GM12892 (cell line): ENCODE data around the gene CACNG4.

Experiments
- DNase-seq: peaks from one replicate; pipeline ENCODE4 v3.0.0; 2011; ENCODE audit not compliant: insufficient read length
- FAIRE-seq: peaks from 2 replicates; lab custom pipeline; 2011; peaks lifted over from hg19 to GRCh38; lab: Jason Lieb, UNC
- POLR2A ChIP-seq: IDR thresholded peaks from 2 replicates; pipeline ENCODE4 v1.6.1; 2011; ENCODE audit warnings: low read depth, low read length, control low read depth
- POLR2AphosphoS5 ChIP-seq: IDR thresholded peaks from 2 replicates; pipeline ENCODE4 v1.6.1; 2011; ENCODE audit warnings: low read depth, low read length, control low read depth
- TAF1 ChIP-seq: IDR thresholded peaks from 2 replicates; pipeline ENCODE4 v1.6.1; 2011; ENCODE audit warnings: low read depth, mild to moderate bottlenecking, control low read depth, low read length, borderline replicate concordance

CACNG4 gene

GRCh38 chr17:67016039-67016762 is 51.7 kb downstream of the CACNG4 start:
- FAIRE-seq: no peak
- TF ChIP-seq TAF1 (no peak), POLR2A (no peak), POLR2AphosphoS5 (no peak)
- no peak for DNase-seq

- DNase-seq: no peak
- TF ChIP-seq POLR2A (no peak), POLR2AphosphoS5 (no peak), TAF1 (no peak)
- no peak for FAIRE-seq
Measured at GRCh38 chr17:67017910-67018309, 53.4 kb downstream of the CACNG4 start.

- TF ChIP-seq TAF1: no peak
- no peak for TF ChIP-seq POLR2AphosphoS5
- TF ChIP-seq POLR2A: no peak
- DNase-seq: no peak
- FAIRE-seq: no peak
Measured at GRCh38 chr17:67018471-67019434, 54.2 kb downstream of the CACNG4 start.

- no peak for FAIRE-seq
- TF ChIP-seq TAF1 (no peak), POLR2AphosphoS5 (no peak), POLR2A (no peak)
Measured at GRCh38 chr17:67019809-67020208, 55.3 kb downstream of the CACNG4 start.

GRCh38 chr17:67020293-67020766 is 55.8 kb downstream of the CACNG4 start:
- DNase-seq (no peak), FAIRE-seq (no peak)
- TF ChIP-seq TAF1 (no peak), POLR2AphosphoS5 (no peak), POLR2A (no peak)

More at GRCh38 chr17:67019809-67020208, 55.3 kb downstream of the CACNG4 start:
- DNase-seq: no peak

- no peak for DNase-seq
- no peak for TF ChIP-seq TAF1
- TF ChIP-seq POLR2A: no peak
- TF ChIP-seq POLR2AphosphoS5: no peak
- no peak for FAIRE-seq
Measured at GRCh38 chr17:67021196-67021595, 56.7 kb downstream of the CACNG4 start.

- no peak for TF ChIP-seq TAF1
- no peak for TF ChIP-seq POLR2AphosphoS5
- no peak for TF ChIP-seq POLR2A
- DNase-seq: no peak
- no peak for FAIRE-seq
Measured at GRCh38 chr17:67021743-67022450, 57.4 kb downstream of the CACNG4 start.

- FAIRE-seq: no peak
Measured at GRCh38 chr17:67022451-67022810, 57.9 kb downstream of the CACNG4 start.

GRCh38 chr17:67024736-67025135 is 60.2 kb downstream of the CACNG4 start:
- TF ChIP-seq POLR2A (no peak), POLR2AphosphoS5 (no peak), TAF1 (no peak)
- no peak for FAIRE-seq
- DNase-seq: no peak

More at GRCh38 chr17:67022451-67022810, 57.9 kb downstream of the CACNG4 start:
- no peak for TF ChIP-seq POLR2A
- no peak for TF ChIP-seq TAF1
- no peak for TF ChIP-seq POLR2AphosphoS5
- no peak for DNase-seq

- DNase-seq (no peak), FAIRE-seq (no peak)
- TF ChIP-seq TAF1 (no peak), POLR2A (no peak), POLR2AphosphoS5 (no peak)
Measured at GRCh38 chr17:67025216-67025792, 60.8 kb downstream of the CACNG4 start.
